CD14-positive monocyte (primary cell): ENCODE results near the gene OR2V1. TPM values are rescaled to one million over a fixed set of nuclear protein-coding genes. Genes with fewer than 3 reads are reported as not detected.

Experiments
- DNase-seq, 3 donors: peaks; one replicate each; pipeline ENCODE4 v3.0.0-alpha.2; 2011 to 2022
- H2AFZ ChIP-seq: 2 replicates; pipeline ENCODE4 v1.6.0; 2012; ENCODE audit warnings: mild to moderate bottlenecking, low read depth, low read length, inconsistent platforms; ENCODE audit not compliant: insufficient read depth, poor library complexity, severe bottlenecking
- H3K27ac ChIP-seq, 2 donors: 1 replicate in 1 of 2; 2 replicates in 1 of 2; pipeline ENCODE4 v1.5.1; 2012 to 2013; ENCODE audit warnings: low read length in 2 of 2, control low read depth in 1 of 2, inconsistent platforms in 1 of 2, low read depth in 1 of 2, mild to moderate bottlenecking in 1 of 2
- H3K27me3 ChIP-seq, 2 donors: one replicate each; pipeline versions ENCODE4 v1.6.0 to v1.6.1; 2011 to 2013; ENCODE audit warnings: low read length in 2 of 2; ENCODE audit not compliant: control insufficient read depth in 2 of 2, insufficient read depth in 2 of 2
- H3K36me3 ChIP-seq, 2 donors: replicated peaks in 1 of 2; 1 replicate in 1 of 2; 2 replicates in 1 of 2; pipeline versions ENCODE4 v1.5.1 to v1.6.1; 2012 to 2013; ENCODE audit warnings: low read length in 2 of 2, control low read depth in 1 of 2, inconsistent platforms in 1 of 2, mild to moderate bottlenecking in 1 of 2; ENCODE audit not compliant: insufficient read depth in 2 of 2, control insufficient read depth in 1 of 2
- H3K4me1 ChIP-seq, 2 donors: 1 replicate in 1 of 2; 2 replicates in 1 of 2; pipeline versions ENCODE4 v1.5.1 to v1.6.1; 2012 to 2013; ENCODE audit warnings: low read length in 2 of 2, control low read depth in 1 of 2, inconsistent platforms in 1 of 2, mild to moderate bottlenecking in 1 of 2, moderate library complexity in 1 of 2; ENCODE audit not compliant: insufficient read depth in 2 of 2, control insufficient read depth in 1 of 2
- H3K4me2 ChIP-seq: replicated peaks from 2 replicates; pipeline ENCODE3; 2012; ENCODE audit warnings: low read length, moderate library complexity, mild to moderate bottlenecking; ENCODE audit not compliant: poor library complexity, severe bottlenecking; ENCODE audit errors: extremely low read depth
- H3K4me3 ChIP-seq, 3 experiments: fragments of 200-600 bp in 1 of 3; sonication (generic) in 1 of 3; replicated peaks in 1 of 3; 1 replicate in 2 of 3; 2 replicates in 1 of 3; pipeline ENCODE4 v1.5.1; 2011 to 2013; ENCODE audit warnings: low read length in 3 of 3, mild to moderate bottlenecking in 3 of 3, control low read depth in 2 of 3, low read depth in 2 of 3, inconsistent platforms in 1 of 3, moderate library complexity in 1 of 3
- H3K79me2 ChIP-seq: 2 replicates; pipeline ENCODE4 v1.6.0; 2012; ENCODE audit warnings: mild to moderate bottlenecking, control low read depth, inconsistent platforms, low read length, moderate library complexity; ENCODE audit not compliant: insufficient read depth
- H3K9ac ChIP-seq: 2 replicates; pipeline ENCODE4 v1.6.0; 2017; ENCODE audit warnings: low read length, mild to moderate bottlenecking; ENCODE audit not compliant: insufficient read depth, poor library complexity, severe bottlenecking
- H3K9me3 ChIP-seq, 2 donors: replicated peaks in 1 of 2; 1 replicate in 1 of 2; 2 replicates in 1 of 2; pipeline versions ENCODE4 v1.5.1 to v1.6.1; 2012 to 2013; ENCODE audit warnings: low read length in 2 of 2, control low read depth in 1 of 2; ENCODE audit not compliant: control insufficient read depth in 1 of 2, insufficient read depth in 1 of 2
- H4K20me1 ChIP-seq: 2 replicates; pipeline ENCODE4 v1.6.0; 2012; ENCODE audit warnings: mild to moderate bottlenecking, low read length, control low read depth, moderate library complexity; ENCODE audit not compliant: insufficient read depth
- H3K27ac Mint-ChIP-seq, 7 donors: one replicate each; pipeline ENCODE4 v1.8.0; 2020; ENCODE audit warnings: mild to moderate bottlenecking in 7 of 7, mixed read lengths in 7 of 7, moderate library complexity in 6 of 7, inconsistent platforms in 2 of 7
- H3K27me3 Mint-ChIP-seq, 3 donors: one replicate each; pipeline ENCODE4 v1.8.0; 2021 to 2022; ENCODE audit warnings: low read depth in 3 of 3, mild to moderate bottlenecking in 3 of 3, mixed read lengths in 3 of 3, moderate library complexity in 3 of 3, inconsistent platforms in 1 of 3
- H3K36me3 Mint-ChIP-seq, 2 donors: one replicate each; pipeline ENCODE4 v1.8.0; 2020; ENCODE audit warnings: mixed read lengths in 2 of 2, inconsistent platforms in 1 of 2, mild to moderate bottlenecking in 1 of 2
- H3K4me1 Mint-ChIP-seq: one replicate; pipeline ENCODE4 v1.8.0; 2020; ENCODE audit warnings: mild to moderate bottlenecking, mixed read lengths
- H3K4me3 Mint-ChIP-seq, 2 donors: one replicate each; pipeline ENCODE4 v1.8.0; 2020; ENCODE audit warnings: mild to moderate bottlenecking in 2 of 2, mixed read lengths in 2 of 2, moderate library complexity in 1 of 2
- H3K9me3 Mint-ChIP-seq, 7 donors: one replicate each; pipeline ENCODE4 v1.8.0; 2020 to 2022; ENCODE audit warnings: mixed read lengths in 7 of 7, mild to moderate bottlenecking in 6 of 7, moderate library complexity in 6 of 7, inconsistent platforms in 2 of 7
- CTCF ChIP-seq: fragments of 200-600 bp; IDR thresholded peaks from one replicate; pipeline ENCODE4 v1.8.0; 2022; ENCODE audit warnings: antibody characterized with exemption, mild to moderate bottlenecking
- WGBS: methylation state at CpG from one replicate; pipeline ENCODE4 v1.1.5; 2013; ENCODE audit warnings: missing lambda C conversion rate; ENCODE audit not compliant: insufficient coverage; 5-methylcytosine and 5-hydroxymethylcytosine counted together
- intact Hi-C, 2 donors: fragments of 100-400 bp; cut with micrococcal nuclease; formaldehyde crosslinking; loops; one replicate each; pipeline versions ENCODE4 v1.15.0 to v1.15.1; 2023
- polyA plus RNA-seq, 3 donors: library from polyadenylated mRNA; depleted of rRNA in 1 of 3; unstranded in 2 of 3; stranded (reverse) in 1 of 3; fragments of 300-500 nt in 2 of 3; fragments of >200 nt in 1 of 3; fragmentation: Illumina TruSeq in 2 of 3; gene quantifications; 1 replicate in 2 of 3; 2 replicates in 1 of 3; pipeline ENCODE4 v1.2.3, GENCODE V29; 2012 to 2021

Gene OR2V1
- polyA plus RNA-seq, 3 donors: not detected

GRCh38 chr5:181176254-181176952 is 45.4 kb upstream of the OR2V1 start:
- peak overlapping the region in 1 of 2 donors; percentile 42 for H3K4me3 Mint-ChIP-seq

More at GRCh38 chr5:181176254-181176952, 45.4 kb upstream of the OR2V1 start:
- Histone ChIP-seq H3K9ac (no peak overlapping the region), H3K79me2 (no peaks in the 10 kb centered on the region), H3K9me3 (peaks cover 0 to 7% of the 10 kb centered on the region in 2 donors), H4K20me1 (no peaks in the 10 kb centered on the region), H3K4me1 (peaks cover 14 to 16% of the 10 kb centered on the region in 2 donors), H3K27ac (no peak overlapping the region), H3K27me3 (peaks cover 12 to 48% of the 10 kb centered on the region in 2 donors), H3K4me3 (no peak overlapping the region), H3K36me3 (no peaks in the 10 kb centered on the region), H2AFZ (no peak overlapping the region), H3K4me2 (no peak overlapping the region)
- TF ChIP-seq CTCF: no peak
- Mint-ChIP-seq H3K27me3 (peaks cover 46 to 69% (median 50%) of the 10 kb centered on the region in 3 donors), H3K9me3 (peaks cover 0 to 15% (median 10%) of the 10 kb centered on the region in 7 donors), H3K36me3 (peaks cover 0 to 4% of the 10 kb centered on the region in 2 donors), H3K27ac (no peak overlapping the region), H3K4me1 (peaks cover 17% of the 10 kb centered on the region)
- no peak for DNase-seq
- intact Hi-C loops: no loop called here
- WGBS: 90% methylated on average over 2 of the region's 3 CpGs
